Frontal cortex (tissue), 4 donors: ENCODE data around the gene ACKR2. TPM values are rescaled to one million over a fixed set of nuclear protein-coding genes. Genes with fewer than 3 reads are reported as not detected.

Experiments
- DNase-seq, 2 donors: peaks; one replicate each; pipeline ENCODE4 v3.0.0; 2012; ENCODE audit warnings: low spot score in 2 of 2
- FAIRE-seq: peaks from 2 replicates; lab custom pipeline; 2012; peaks lifted over from hg19 to GRCh38; lab: Jason Lieb, UNC
- total RNA-seq: library from RNA; depleted of rRNA; stranded (reverse); fragments of >200 nt; gene quantifications from one replicate; pipeline ENCODE4 v1.2.3, GENCODE V29; 2014
- donor health status: control.
- donor health status: control.
- donor health status: control.

The ACKR2 gene
- total RNA-seq, 1 donor from 2014 or later, result not detected

DNA sequence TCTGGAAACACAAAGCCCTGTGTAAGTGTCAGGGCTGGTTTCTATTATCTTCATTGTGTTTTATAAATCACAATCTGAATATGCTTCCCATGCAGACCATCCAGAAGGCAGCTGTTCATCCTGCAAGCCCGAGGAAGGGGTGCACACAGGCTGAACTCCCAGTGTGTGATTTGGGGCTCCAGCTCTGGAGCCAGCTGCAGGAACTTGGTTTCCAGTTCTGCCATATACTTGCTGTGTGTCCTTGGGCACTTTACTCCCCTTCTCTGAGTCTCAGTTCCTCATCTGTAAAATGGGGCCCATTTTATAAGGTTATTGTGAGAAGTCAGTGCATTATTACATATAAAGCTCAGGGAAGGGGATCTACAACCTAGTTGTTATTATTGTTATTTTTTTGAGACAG lies 43.8 kb downstream of the ACKR2 start:
- FAIRE-seq, result no peak
- DNase-seq, result no peak

DNA sequence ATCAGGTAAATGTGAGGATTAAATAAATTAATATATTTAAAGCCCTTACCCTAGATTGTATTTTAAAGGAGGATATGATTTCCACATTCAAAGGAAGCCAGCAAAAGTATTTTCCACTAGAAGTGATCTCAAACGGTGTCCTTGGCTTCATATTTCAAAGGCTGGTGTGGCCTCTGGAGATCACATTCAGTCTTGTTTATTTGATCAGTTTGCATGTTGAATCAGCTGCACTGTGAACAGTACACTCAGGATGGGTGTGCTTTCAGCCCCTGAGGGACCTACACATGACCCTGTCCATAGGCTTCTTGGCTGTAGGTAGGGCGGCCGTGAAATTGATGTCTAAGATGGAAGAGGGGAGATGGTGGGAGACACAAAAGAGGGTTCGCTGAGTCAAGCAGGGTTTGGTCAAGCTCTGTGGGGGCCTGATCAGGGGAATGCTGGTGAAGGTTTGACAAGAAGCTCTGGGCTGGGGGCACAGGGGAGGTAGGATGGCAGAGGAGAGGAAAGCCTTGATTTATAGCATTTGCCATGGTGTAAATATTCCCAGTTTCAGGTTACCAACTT lies 44.6 kb downstream of the ACKR2 start:
- DNase-seq (no peak), FAIRE-seq (no peak)

DNA sequence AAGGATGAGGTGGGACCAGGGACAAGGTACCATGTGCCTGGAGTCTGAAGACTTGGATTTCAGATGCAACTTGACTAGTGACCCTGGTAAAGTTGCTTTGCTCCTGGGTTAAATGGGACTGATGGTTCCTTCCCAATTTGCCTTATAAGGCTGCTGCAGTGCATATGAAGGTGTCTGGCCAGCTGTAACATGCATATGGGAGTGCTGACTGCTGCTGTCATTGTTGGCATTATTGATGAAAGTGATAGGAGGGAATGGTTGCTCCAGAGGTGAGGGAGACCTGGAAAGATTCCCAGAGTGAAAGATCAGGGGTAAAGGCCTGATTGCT lies 45.9 kb downstream of the ACKR2 start:
- DNase-seq (no peak), FAIRE-seq (no peak)

DNA sequence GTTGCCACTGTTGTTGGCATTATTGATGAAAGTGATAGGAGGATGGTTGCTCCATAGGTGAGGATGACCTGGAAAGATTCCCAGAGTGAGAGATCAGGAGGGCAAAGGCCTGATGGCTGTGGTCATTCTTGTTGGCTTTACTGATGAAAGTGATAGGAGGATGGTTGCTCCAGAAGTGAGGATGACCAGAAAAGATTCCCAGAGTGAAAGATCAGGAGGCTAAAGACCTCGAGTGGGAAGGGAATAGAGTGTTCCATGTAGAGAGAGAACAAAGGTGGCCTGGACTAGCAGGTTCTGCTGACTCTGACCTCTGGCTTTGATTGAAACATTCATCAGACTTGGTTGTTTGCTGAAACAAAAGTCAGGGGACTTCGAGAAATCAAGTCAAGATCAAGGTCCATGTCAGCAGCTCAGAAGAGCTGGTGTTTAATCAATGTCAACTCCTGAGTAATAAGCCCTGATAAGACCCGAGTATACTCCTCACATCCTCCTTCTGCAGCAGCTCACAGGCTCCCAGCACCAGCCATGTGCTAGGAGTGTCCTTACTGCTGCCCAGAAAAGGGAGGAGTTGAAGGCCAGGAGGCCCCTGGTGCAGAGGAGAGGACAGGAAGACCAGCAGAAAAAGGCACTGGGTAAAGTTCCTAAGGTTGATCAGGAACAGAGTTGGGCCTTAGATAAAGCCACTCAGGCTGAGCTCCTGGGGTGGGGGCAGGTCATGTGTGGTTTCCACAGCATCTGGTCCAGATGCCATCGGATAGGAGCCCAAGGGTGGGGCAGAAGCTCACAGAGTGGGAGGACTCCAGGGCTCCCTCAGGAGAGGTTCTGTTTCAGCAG lies 46.5 kb downstream of the ACKR2 start:
- no peak for DNase-seq

DNA sequence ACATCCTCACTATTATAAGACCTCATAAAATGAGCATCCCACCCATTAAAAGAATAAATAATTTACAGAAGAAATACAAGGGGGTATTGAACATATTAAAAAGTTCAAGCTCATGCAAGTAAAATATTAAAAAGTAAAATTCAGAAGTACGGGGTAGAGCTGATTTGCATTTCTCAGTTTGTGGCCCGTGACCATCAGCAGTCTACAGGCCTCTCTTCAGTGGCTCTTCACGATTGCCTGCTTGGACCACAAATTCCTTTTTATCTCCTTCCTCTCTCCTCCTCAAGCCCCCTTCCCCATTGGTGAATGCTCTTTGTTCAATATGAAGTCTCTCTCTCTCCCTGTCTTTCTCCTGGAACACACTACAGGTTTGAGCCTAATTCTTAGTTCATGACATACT lies 47.3 kb downstream of the ACKR2 start:
- FAIRE-seq, result no peak
- no peak for DNase-seq

More for the DNA sequence above, 46.5 kb downstream of the ACKR2 start:
- FAIRE-seq, result no peak

DNA sequence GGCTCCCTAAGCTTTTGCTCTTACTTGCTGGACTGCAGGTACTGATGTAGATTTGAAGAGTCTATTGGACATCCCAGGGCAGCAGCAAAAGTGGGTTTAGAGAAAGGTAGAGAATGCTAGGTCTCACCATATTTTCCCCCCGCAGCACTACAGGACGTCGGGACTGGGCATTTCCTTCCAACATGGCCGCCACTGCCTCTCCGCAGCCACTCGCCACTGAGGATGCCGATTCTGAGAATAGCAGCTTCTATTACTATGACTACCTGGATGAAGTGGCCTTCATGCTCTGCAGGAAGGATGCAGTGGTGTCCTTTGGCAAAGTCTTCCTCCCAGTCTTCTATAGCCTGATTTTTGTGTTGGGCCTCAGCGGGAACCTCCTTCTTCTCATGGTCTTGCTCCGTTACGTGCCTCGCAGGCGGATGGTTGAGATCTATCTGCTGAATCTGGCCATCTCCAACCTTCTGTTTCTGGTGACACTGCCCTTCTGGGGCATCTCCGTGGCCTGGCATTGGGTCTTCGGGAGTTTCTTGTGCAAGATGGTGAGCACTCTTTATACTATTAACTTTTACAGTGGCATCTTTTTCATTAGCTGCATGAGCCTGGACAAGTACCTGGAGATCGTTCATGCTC lies 55.2 kb downstream of the ACKR2 start:
- DNase-seq (no peak), FAIRE-seq (no peak)

DNA sequence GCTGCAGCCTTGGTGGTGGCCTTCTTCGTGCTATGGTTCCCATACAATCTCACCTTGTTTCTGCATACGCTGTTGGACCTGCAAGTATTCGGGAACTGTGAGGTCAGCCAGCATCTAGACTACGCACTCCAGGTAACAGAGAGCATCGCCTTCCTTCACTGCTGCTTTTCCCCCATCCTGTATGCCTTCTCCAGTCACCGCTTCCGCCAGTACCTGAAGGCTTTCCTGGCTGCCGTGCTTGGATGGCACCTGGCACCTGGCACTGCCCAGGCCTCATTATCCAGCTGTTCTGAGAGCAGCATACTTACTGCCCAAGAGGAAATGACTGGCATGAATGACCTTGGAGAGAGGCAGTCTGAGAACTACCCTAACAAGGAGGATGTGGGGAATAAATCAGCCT lies 56.0 kb downstream of the ACKR2 start:
- FAIRE-seq, result no peak
- no peak for DNase-seq

DNA sequence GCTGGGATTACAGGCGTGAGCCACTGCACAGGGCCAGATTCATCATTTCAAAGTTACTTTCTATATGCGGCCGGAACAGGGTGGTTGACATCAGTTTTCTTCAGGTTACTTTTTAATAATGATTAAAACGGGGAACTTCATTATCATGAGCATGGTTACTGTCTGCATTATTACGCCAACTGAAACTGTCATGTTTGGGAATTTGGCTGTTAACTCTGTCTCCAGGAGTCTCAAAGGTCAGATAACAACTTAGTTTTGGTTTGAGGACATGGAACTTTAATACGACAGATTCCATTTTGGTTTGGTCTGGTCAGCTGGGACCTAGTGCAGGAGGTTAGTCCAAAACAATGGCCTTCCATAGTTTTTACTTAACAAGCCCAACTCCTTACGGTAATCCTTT lies 57.9 kb downstream of the ACKR2 start:
- no peak for DNase-seq
- no peak for FAIRE-seq

DNA sequence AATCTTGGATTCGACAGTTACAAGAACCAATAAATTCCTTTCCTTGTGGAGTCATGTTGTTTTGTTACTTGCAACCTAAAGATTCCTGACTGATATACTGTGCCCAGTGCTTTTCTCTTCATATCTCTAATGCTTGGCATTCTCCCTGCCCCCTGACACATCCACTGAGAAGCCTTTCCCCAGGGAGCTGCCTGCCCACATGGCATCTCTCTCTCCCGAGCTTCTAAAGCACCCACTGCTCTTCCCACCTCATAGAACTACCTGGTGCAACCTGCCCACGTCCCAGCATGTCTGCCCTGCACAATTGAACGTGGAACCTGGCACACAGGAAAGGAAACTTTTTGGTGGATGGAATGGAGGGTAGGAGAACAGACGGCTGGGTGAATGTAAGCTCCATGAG lies 59.6 kb downstream of the ACKR2 start:
- no peak for DNase-seq
- no peak for FAIRE-seq

DNA sequence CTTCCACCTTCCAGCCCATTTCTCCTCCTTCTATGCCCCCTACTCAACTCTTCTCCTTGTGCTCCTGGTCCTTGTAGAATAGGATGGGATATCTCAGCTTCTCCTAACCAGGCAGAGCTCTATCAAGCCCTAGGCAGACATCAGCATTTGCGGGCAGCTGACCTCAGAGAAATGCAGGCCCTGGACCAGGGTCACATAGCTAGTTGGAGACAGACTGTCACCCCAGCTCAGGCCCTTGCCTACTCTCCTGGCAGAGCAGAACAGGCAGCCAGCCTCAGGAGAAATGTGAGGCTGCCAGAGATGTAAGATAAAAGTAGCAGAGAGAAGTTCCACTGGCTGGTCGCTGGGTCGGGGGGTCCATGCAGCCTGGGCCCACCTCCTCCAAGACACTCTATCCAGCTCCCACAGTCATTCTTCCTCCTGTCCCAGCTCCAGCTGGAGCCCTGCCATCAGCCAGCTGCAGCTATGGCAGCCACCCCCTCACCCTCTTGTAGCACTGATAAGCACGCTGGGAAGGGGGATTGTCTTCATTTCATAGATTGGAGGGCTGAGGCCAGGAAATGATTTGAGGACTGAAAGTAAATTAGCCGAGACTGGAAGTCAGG lies 62.4 kb downstream of the ACKR2 start:
- DNase-seq, result peak in 1 of 2 donors; percentile 41
- FAIRE-seq, result no peak

DNA sequence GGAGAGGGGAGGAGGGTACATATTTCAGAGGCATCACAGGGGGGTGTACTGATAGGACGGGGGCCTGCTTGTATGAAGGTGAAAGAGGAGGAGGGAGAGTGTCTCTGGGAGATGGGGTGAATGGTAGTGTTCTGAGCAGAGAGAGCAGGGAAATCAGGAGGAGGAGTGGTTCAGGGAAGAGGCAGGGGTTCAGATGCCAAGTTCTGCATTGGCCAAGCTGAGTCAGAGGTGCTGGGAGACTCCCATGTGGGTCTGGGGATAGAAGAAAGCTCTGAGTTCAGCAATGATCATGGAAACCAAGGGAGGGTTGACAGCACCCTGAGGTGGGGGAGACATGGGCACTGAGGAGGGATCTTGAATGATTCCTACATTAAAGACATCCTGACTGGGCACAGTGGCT lies 63.5 kb downstream of the ACKR2 start:
- FAIRE-seq, result no peak
- DNase-seq, result no peak

DNA sequence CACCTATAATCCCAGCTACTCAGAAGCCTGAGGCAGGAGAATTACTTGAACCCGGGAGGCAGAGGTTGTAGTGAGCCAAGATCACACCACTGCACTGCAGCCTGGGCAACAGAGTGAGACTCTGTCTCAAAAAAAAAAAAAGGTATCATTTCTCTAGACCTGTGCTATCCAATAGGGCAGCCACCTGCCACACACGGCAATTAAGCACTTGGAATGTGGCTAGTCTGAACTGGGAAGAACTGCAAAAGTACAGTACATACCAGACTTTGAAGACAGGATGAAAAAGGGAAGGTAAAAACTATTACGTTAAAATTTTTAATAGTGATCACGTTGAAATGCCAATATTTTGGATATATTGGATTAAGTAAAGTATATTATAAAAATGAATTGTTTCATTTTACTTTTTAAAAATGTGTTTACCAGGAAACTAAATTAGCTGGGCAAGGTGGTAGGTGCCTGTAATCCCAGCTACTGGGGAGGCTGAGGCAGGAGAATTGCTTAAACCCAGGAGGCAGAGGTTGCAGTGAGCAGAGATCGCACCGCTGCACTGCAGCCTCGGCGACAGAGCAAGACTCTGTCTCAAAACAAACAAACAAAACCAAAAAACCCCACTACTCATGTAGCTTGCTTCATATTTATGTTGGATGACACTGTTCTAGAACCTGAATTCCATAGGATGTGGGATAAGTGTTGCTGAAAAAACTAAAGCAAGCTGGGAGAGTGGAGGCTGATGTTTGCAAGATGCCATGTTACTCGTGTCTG lies 64.2 kb downstream of the ACKR2 start:
- no peak for DNase-seq
- FAIRE-seq, result no peak

DNA sequence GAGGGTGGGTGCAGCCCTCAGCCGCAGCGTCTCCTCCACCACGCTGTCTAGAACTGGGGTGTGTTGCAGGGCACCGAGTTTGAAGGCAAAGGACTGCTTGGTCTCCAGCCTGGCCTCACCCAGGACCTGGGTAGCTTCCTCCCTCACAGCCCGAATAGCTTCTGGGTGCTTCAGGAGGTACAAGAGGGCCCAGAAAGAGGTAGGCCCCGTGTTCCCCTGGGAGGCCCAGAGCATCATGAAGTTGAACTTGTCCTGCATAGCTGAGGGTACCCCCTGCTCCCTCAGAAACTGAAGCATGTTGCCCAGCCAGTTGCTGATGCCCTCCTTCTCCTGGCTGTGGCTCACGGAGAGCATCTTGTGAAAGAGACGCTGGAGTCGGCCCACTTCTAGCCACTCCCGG lies 65.5 kb downstream of the ACKR2 start:
- DNase-seq, result no peak
- FAIRE-seq, result no peak

DNA sequence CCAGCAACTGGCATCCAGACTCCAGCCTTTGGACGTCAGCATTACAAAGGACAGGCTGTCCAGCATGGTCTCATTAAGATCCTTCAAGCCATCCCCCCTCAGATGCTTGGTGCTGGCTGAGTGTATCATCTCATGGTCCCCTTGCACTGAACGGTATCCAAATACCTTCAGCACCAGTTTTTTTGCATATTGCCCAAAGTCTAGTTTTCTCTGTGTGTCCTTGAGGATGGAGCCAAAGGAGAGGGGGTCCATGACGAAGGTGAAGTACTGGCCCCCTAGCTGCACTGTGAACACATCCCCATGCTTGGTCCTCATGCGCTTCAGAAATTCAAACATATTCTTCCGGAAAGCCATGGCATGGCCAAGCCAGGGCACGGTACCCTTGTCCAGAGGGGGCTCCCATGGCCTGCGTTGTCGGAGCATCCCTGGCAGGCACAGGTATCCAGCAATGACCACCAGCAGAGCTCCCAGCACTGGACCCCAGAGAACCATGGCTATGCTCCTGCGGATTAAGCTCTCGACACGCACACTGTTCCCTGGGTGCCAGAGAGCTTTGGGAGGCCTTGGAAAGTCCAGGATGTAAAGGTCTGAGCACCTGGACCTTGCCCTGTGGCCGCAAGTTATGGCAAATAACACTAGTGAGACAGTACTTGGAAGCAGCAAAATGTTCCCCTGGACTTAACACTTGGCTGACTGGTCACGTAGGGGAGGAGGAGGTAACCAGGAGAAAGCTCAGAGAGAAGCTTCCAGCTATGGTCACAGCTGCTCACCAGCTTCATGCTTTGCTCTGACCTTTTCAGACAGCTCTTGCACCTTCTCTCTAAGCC lies 66.3 kb downstream of the ACKR2 start, which contains the start of gene CYP8B1:
Gene CYP8B1 (minus strand): TSS at position 555 of the 827 bp plus-strand sequence. CDS start 63 bp downstream, at position 492.
- no peak for FAIRE-seq

DNA sequence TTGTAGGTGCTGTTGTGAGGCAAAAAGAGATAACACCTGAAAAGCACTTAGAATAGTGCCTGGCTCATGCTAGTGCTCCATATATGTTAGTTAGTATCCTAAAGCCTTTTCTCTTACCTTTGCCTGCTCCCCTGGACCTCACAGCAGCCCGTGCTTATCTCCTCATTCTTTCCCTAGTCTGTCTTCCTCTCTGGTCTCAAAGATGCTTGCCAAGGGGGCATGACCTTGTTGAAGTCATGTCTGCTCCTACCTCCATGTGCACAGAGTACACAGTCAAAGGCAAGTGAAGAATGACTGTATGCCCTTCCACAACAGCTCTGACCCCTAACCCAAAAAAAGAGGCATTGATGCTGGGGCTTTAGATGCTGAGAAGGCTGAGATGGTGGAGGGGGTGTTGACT lies 67.2 kb downstream of the ACKR2 start:
- no peak for DNase-seq
- no peak for FAIRE-seq

More for the DNA sequence above, 66.3 kb downstream of the ACKR2 start, which contains the start of gene CYP8B1:
- DNase-seq, result no peak

DNA sequence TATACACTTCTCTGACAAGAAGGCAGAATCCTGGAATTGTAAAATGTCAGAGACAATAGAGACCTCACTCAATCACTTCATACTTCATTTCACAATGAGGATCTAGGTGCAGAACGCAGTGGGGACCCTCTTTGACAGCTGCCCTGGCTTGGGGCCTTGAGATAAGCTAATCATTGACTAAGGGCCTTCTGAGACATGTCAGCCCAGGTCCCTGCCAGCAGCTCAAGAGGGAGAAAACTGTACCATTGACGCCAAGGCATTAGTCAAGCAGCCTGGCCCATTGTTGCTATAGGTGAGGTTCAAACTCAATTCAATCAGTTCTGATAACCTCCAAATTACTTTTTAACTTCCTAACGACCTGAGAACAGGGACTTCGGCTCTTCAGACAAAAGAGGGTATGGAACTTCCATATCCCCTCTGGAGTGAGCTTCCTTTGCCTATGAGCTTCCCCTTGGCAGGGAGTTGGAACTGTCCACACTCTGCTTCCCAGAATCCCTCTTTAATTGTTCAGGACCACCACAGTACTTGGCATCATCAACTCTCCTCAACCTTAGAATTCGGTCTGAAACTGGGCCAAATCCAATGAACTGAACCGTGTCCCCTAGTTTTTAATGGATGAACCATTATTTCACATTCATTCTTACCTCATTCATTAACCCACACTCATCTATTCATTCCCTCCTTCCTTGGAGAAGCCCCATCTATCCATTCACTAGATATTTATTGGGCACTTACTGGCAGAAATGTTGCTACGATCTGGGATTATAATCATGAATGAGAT lies 67.9 kb downstream of the ACKR2 start:
- no peak for FAIRE-seq
- DNase-seq, result no peak

DNA sequence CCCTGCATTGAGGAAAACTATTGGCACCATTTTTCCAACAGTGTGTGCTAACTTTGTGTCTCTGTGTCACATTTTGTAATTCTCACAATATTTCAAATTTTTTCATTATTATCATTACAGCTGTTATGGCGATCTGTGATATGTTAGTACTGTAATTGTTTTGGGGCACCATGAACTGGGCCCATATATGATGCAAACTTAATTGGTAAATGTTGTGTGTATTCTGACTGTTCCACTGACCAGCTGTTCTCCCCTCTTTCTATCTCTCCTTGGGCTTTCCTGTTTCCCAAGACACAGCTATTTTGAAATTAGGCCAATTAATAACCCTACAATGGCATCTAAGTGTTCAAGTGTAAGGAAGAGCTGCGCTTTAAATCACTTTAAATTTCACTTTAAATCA lies 68.6 kb downstream of the ACKR2 start:
- DNase-seq (no peak), FAIRE-seq (no peak)

DNA sequence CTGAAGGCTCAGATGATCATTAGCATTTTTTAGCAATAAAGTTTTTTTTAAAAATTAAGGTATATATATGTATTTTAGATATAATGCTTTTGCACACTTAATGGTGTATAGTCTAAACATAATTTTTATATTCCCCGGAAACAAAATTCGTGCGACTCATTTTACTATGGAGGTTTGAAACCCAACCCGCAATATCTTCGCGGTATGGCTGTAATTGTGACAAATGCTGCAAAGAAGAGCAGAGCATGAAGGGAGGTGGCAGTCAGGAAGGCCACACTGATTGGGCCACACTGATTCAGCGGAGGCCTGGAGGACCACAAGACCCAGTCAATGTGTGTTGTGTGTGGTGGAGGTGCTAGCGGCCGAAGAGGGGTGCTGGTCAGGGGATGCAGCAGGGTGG lies 70.9 kb downstream of the ACKR2 start:
- no peak for DNase-seq

More for the DNA sequence above, 70.9 kb downstream of the ACKR2 start:
- no peak for FAIRE-seq
